Measurements from ENCODE around the gene PRKG1. TPM values are rescaled to one million over a fixed set of nuclear protein-coding genes. Genes with fewer than 3 reads are reported as not detected.

PRKG1 gene
- polyA plus RNA-seq, 3 donors: not detected

DNA sequence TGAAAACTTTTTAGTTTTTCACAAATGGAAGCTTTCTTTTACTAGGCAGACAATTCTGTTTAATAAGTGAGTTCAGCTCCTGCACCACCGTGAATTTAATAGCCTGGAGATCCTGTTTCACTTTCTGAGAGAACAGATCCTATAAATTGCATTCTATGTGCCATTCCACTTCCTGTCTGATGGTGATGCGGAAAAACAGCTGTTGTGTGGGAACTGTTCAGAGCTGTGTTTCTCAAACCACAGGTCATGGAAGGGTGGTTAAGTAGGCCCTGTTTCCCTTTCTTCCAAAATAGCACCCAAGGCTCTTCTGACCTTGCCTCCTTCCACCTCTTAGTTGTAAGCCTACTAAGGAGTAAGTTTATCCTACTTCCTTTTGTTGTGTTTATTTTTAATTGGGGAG is 1142.6 kb downstream of the PRKG1 start:
- no peak for DNase-seq

GRCh38 chr10:52217531-52217930 is 1143.2 kb downstream of the PRKG1 start:
- H3K4me1 ChIP-seq (ENCODE audit: control insufficient read depth in 1 of 2, insufficient read depth in 2 of 2, low read length in 2 of 2): peaks cover 0 to 3% of the 10 kb centered on the region in 2 donors
- H4K20me1 ChIP-seq (ENCODE audit: insufficient read depth, low read length): no peaks in the 10 kb centered on the region
- no peak overlapping the region for H3K9ac ChIP-seq (ENCODE audit: insufficient read depth, low read length, poor library complexity, severe bottlenecking)
- H3K27me3 ChIP-seq (ENCODE audit: control insufficient read depth in 2 of 2, insufficient read depth in 2 of 2, low read length in 2 of 2): no peaks in the 10 kb centered on the region
- no peak overlapping the region for H2AFZ ChIP-seq (ENCODE audit: insufficient read depth, low read depth, low read length, poor library complexity, severe bottlenecking)
- no peak overlapping the region for H3K4me3 Mint-ChIP-seq
- H3K9me3 ChIP-seq (replicated peaks in 1 of 2; ENCODE audit: control insufficient read depth in 1 of 2, insufficient read depth in 1 of 2, low read length in 2 of 2): no peaks in the 10 kb centered on the region
- intact Hi-C loops (cut with micrococcal nuclease): no loop called here
- H3K9me3 Mint-ChIP-seq: no peaks in the 10 kb centered on the region
- no CpG with 5 or more reads among the region's 1 CpG for WGBS (ENCODE audit: insufficient coverage)
- no peaks in the 10 kb centered on the region for H3K36me3 ChIP-seq (replicated peaks in 1 of 2; ENCODE audit: control insufficient read depth in 1 of 2, insufficient read depth in 2 of 2, low read length in 2 of 2)
- no peaks in the 10 kb centered on the region for H3K36me3 Mint-ChIP-seq
- no peak overlapping the region for H3K4me2 ChIP-seq (replicated peaks; ENCODE audit: extremely low read depth, low read length, poor library complexity, severe bottlenecking)
- no peaks in the 10 kb centered on the region for H3K79me2 ChIP-seq (ENCODE audit: insufficient read depth, low read length)
- H3K27ac ChIP-seq (ENCODE audit: low read depth in 1 of 2, low read length in 2 of 2): no peak overlapping the region
- H3K27ac Mint-ChIP-seq: peak overlapping the region in 1 of 7 donors; percentile 20
- DNase-seq: no peak
- H3K27me3 Mint-ChIP-seq (ENCODE audit: low read depth in 3 of 3): no peaks in the 10 kb centered on the region
- H3K4me1 Mint-ChIP-seq: peaks cover 13% of the 10 kb centered on the region
- no peak overlapping the region for H3K4me3 ChIP-seq (replicated peaks in 1 of 3; ENCODE audit: low read depth in 2 of 3, low read length in 3 of 3)
- TF ChIP-seq, protein P1, sequence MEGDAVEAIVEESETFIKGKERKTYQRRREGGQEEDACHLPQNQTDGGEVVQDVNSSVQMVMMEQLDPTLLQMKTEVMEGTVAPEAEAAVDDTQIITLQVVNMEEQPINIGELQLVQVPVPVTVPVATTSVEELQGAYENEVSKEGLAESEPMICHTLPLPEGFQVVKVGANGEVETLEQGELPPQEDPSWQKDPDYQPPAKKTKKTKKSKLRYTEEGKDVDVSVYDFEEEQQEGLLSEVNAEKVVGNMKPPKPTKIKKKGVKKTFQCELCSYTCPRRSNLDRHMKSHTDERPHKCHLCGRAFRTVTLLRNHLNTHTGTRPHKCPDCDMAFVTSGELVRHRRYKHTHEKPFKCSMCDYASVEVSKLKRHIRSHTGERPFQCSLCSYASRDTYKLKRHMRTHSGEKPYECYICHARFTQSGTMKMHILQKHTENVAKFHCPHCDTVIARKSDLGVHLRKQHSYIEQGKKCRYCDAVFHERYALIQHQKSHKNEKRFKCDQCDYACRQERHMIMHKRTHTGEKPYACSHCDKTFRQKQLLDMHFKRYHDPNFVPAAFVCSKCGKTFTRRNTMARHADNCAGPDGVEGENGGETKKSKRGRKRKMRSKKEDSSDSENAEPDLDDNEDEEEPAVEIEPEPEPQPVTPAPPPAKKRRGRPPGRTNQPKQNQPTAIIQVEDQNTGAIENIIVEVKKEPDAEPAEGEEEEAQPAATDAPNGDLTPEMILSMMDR (IDR thresholded peaks at IDR 0.05): no peak

More for the DNA sequence above, 1142.6 kb downstream of the PRKG1 start:
- Histone ChIP-seq H3K36me3 (replicated peaks in 1 of 2; ENCODE audit: control insufficient read depth in 1 of 2, insufficient read depth in 2 of 2, low read length in 2 of 2) (no peaks in the 10 kb centered on the region), H4K20me1 (ENCODE audit: insufficient read depth, low read length) (no peaks in the 10 kb centered on the region), H3K4me2 (replicated peaks; ENCODE audit: extremely low read depth, low read length, poor library complexity, severe bottlenecking) (no peak overlapping the region), H3K27ac (ENCODE audit: low read depth in 1 of 2, low read length in 2 of 2) (no peak overlapping the region), H3K9me3 (replicated peaks in 1 of 2; ENCODE audit: control insufficient read depth in 1 of 2, insufficient read depth in 1 of 2, low read length in 2 of 2) (no peaks in the 10 kb centered on the region), H3K9ac (ENCODE audit: insufficient read depth, low read length, poor library complexity, severe bottlenecking) (no peak overlapping the region), H3K4me3 (replicated peaks in 1 of 3; ENCODE audit: low read depth in 2 of 3, low read length in 3 of 3) (no peak overlapping the region), H2AFZ (ENCODE audit: insufficient read depth, low read depth, low read length, poor library complexity, severe bottlenecking) (peak overlapping the region; percentile 16), H3K27me3 (ENCODE audit: control insufficient read depth in 2 of 2, insufficient read depth in 2 of 2, low read length in 2 of 2) (no peaks in the 10 kb centered on the region), H3K79me2 (ENCODE audit: insufficient read depth, low read length) (no peaks in the 10 kb centered on the region), H3K4me1 (ENCODE audit: control insufficient read depth in 1 of 2, insufficient read depth in 2 of 2, low read length in 2 of 2) (peaks cover 0 to 3% of the 10 kb centered on the region in 2 donors)
- no peaks in the 10 kb centered on the region for H3K36me3 Mint-ChIP-seq
- H3K9me3 Mint-ChIP-seq: no peaks in the 10 kb centered on the region
- no CpG with 5 or more reads among the region's 2 CpGs for WGBS (ENCODE audit: insufficient coverage)
- TF ChIP-seq, protein P1 (IDR thresholded peaks at IDR 0.05): no peak
- peaks cover 13% of the 10 kb centered on the region for H3K4me1 Mint-ChIP-seq
- intact Hi-C loops (cut with micrococcal nuclease): no loop called here
- H3K4me3 Mint-ChIP-seq: no peak overlapping the region
- H3K27me3 Mint-ChIP-seq (ENCODE audit: low read depth in 3 of 3): no peaks in the 10 kb centered on the region
- H3K27ac Mint-ChIP-seq: no peak overlapping the region
